ENCODE data around the gene SEMA4B. TPM values are rescaled to one million over a fixed set of nuclear protein-coding genes. Genes with fewer than 3 reads are reported as not detected.

SEMA4B gene
- total RNA-seq, 1 experiment from 2014 or later, result 32.5 TPM

- no peak overlapping the region for H3K9ac ChIP-seq (ENCODE audit: extremely low read depth, insufficient read length, low read length)
- peaks cover 4% of the 10 kb centered on the region for H3K27me3 Mint-ChIP-seq (ENCODE audit: low read depth)
- WGBS (ENCODE audit: extremely low coverage, insufficient read length, low lambda C conversion rate), result no CpG with 5 or more reads among the region's 4 CpGs
Measured at GRCh38 chr15:90202929-90203328, 1.8 kb downstream of the SEMA4B start.

More at GRCh38 chr15:90202929-90203328, 1.8 kb downstream of the SEMA4B start:
- no peaks in the 10 kb centered on the region for H4K20me1 ChIP-seq (ENCODE audit: control insufficient read depth, insufficient read depth, insufficient read length)
- no peak overlapping the region for H2BK20ac ChIP-seq (ENCODE audit: low read depth, low read length, poor library complexity, severe bottlenecking)
- no peak overlapping the region for H2AK5ac ChIP-seq (ENCODE audit: insufficient read length, low read length)
- no peak overlapping the region for H3K56ac ChIP-seq (ENCODE audit: insufficient read length, low read depth, low read length)
- H3K4me2 ChIP-seq (ENCODE audit: insufficient read depth, insufficient read length, low read length), result peak overlapping the region; percentile 45
- H3K27ac Mint-ChIP-seq, result no peak overlapping the region
- no peak overlapping the region for H2BK15ac ChIP-seq (ENCODE audit: low read depth, low read length)
- H3K36me3 Mint-ChIP-seq (ENCODE audit: insufficient read depth in 1 of 3, low read depth in 3 of 3), result peaks cover 5 to 9% (median 7%) of the 10 kb centered on the region in 3 experiments; a peak in 4 of 7 replicates
- no peak overlapping the region for H4K8ac ChIP-seq (replicated peaks; ENCODE audit: insufficient read length, low read depth, low read length)
- H3K14ac ChIP-seq (ENCODE audit: insufficient read depth, low read length), result no peak overlapping the region
- H3K27me3 ChIP-seq (ENCODE audit: insufficient read depth, low read length), result no peaks in the 10 kb centered on the region; the same call in 1 of the 2 replicates
- H3K79me2 ChIP-seq (ENCODE audit: insufficient read depth, low read length), result peaks cover 3% of the 10 kb centered on the region; the same call in 1 of the 2 replicates
- H3K23me2 ChIP-seq (ENCODE audit: insufficient read length, low read depth, low read length, poor library complexity, severe bottlenecking), result peaks cover 13% of the 10 kb centered on the region
- H4K91ac ChIP-seq (ENCODE audit: insufficient read length, low read depth, low read length), result no peak overlapping the region
- H3K4me1 Mint-ChIP-seq, result peaks cover 22 to 23% of the 10 kb centered on the region in 2 experiments
- H3K27ac ChIP-seq (ENCODE audit: insufficient read length, low read depth, low read length), result no peak overlapping the region
- no peak for DNase-seq
- TF ChIP-seq CTCF (conservative IDR thresholded peaks at IDR 0.05), result no peak
- H2BK12ac ChIP-seq (ENCODE audit: insufficient read length, low read depth, low read length), result no peak overlapping the region
- no peak overlapping the region for H2AFZ ChIP-seq (ENCODE audit: low read length)
- no peak overlapping the region for H4K5ac ChIP-seq (ENCODE audit: insufficient read length, low read depth, low read length)
- peaks cover 6% of the 10 kb centered on the region; the same call in 1 of the 2 replicates for H3K4me1 ChIP-seq (ENCODE audit: insufficient read depth, low read length)
- no peak overlapping the region for H3K4ac ChIP-seq (ENCODE audit: low read depth, low read length)
- H3K9me3 Mint-ChIP-seq, result no peaks in the 10 kb centered on the region
- H3K4me3 Mint-ChIP-seq, result peak overlapping the region; percentile 79 to 90
- no peak overlapping the region for H3T11ph ChIP-seq (ENCODE audit: low read length)
- H3K9me3 ChIP-seq (ENCODE audit: control insufficient read depth, low read depth, low read length), result no peaks in the 10 kb centered on the region
- H3K79me1 ChIP-seq (ENCODE audit: insufficient read depth, low read depth, low read length, poor library complexity, severe bottlenecking), result peaks cover 13% of the 10 kb centered on the region
- no peak overlapping the region for H2BK120ac ChIP-seq (ENCODE audit: low read depth, low read length, poor library complexity, severe bottlenecking)
- H3K23ac ChIP-seq (ENCODE audit: insufficient read length, low read depth, low read length), result no peak overlapping the region
- no peak overlapping the region for H3K18ac ChIP-seq (ENCODE audit: insufficient read length, low read depth, low read length)
- H2BK5ac ChIP-seq (ENCODE audit: insufficient read length, low read length), result no peak overlapping the region

Data from H9 (cell line).